ENCODE measurements around the gene GLB1L3.

GRCh38 chr11:134248910-134249480 is 27.2 kb upstream of the GLB1L3 start:
- TF ChIP-seq EP300 (IDR thresholded peaks at IDR 0.05; ENCODE audit: borderline replicate concordance): no peak
- TF ChIP-seq ZBTB7A (IDR thresholded peaks at IDR 0.05; ENCODE audit: low read depth): no peak
- no peak for TF ChIP-seq FOXM1 (IDR thresholded peaks at IDR 0.05; ENCODE audit: borderline replicate concordance, low read depth)
- no peak for TF ChIP-seq REST (IDR thresholded peaks at IDR 0.05; ENCODE audit: low read depth)
- no peak for TF ChIP-seq USF1 (IDR thresholded peaks at IDR 0.05)

Measured in Ishikawa (cell line).